C4-2B (cell line): ENCODE measurements around the gene KCNT1.

Source experiments
- H3K27ac ChIP-seq: fragments of 450-650 bp; 2 replicates; pipeline ENCODE4 v1.5.1; 2017
- CTCF ChIP-seq: fragments of 450-650 bp; conservative IDR thresholded peaks from 2 replicates; pipeline ENCODE4 v1.5.1; 2017; ENCODE audit warnings: mild to moderate bottlenecking
- ZFX ChIP-seq: fragments of 450-650 bp; IDR thresholded peaks from 2 replicates; pipeline ENCODE4 v1.6.1; 2017

The KCNT1 gene

GRCh38 chr9:135814421-135815095, 112.6 kb downstream of the KCNT1 start:
- TF ChIP-seq ZFX (no peak), CTCF (no peak)
- no peak overlapping the region for H3K27ac ChIP-seq

- no peak overlapping the region for H3K27ac ChIP-seq
- TF ChIP-seq CTCF: no peak
- no peak for TF ChIP-seq ZFX
Observed at GRCh38 chr9:135815413-135815812, 113.4 kb downstream of the KCNT1 start.

GRCh38 chr9:135815830-135816650, 114.1 kb downstream of the KCNT1 start:
- TF ChIP-seq CTCF (no peak), ZFX (no peak)
- H3K27ac ChIP-seq: no peak overlapping the region

GRCh38 chr9:135816651-135816970, 114.6 kb downstream of the KCNT1 start:
- H3K27ac ChIP-seq: no peak overlapping the region
- no peak for TF ChIP-seq ZFX
- no peak for TF ChIP-seq CTCF

- TF ChIP-seq ZFX (no peak), CTCF (no peak)
- H3K27ac ChIP-seq: no peak overlapping the region
Observed at GRCh38 chr9:135817951-135818717, 116.1 kb downstream of the KCNT1 start.

GRCh38 chr9:135818718-135819475, 116.9 kb downstream of the KCNT1 start:
- TF ChIP-seq CTCF: no peak
- TF ChIP-seq ZFX: no peak
- no peak overlapping the region for H3K27ac ChIP-seq
